HCT116 (cell line): Measurements from ENCODE around the gene ZBTB20. TPM values are rescaled to one million over a fixed set of nuclear protein-coding genes. Genes with fewer than 3 reads are reported as not detected.

Experiments
- ATAC-seq: fragments of 200-7000 bp; cut with Tn5 transposase; 2 replicates; pipeline ENCODE4 v1.9.1; 2020; ENCODE audit warnings: mild to moderate bottlenecking, moderate library complexity
- BruUV-seq: library from RNA; stranded (reverse); fragments of 400-500 nt; replicated peaks from 2 replicates; lab custom pipeline; 2021; lab: Mats Ljungman, UMichigan
- CTCF ChIA-PET: fragments of 300-600 bp; sonication (Branson Sonifier 250); formaldehyde crosslinking; loops from one replicate; lab custom pipeline; 2021; ENCODE audit warnings: antibody characterized with exemption; lab: Charles Lee
- POLR2A ChIA-PET: fragments of 300-600, 350-600 bp; sonication (Branson Sonifier 250); formaldehyde crosslinking; loops from one replicate; lab custom pipeline; 2021; ENCODE audit warnings: antibody characterized with exemption; lab: Charles Lee
- RAD21 ChIA-PET, 2 experiments: fragments of 300-600 bp; sonication (Branson Sonifier 250); formaldehyde crosslinking; loops; one replicate each; lab custom pipeline; 2023; ENCODE audit warnings: low total read pairs in 2 of 2; ENCODE audit not compliant: uncharacterized antibody in 2 of 2, unreplicated experiment in 2 of 2, low non-redundant PET in 1 of 2; lab: Charles Lee
- DNase-seq: peaks from one replicate; pipeline ENCODE4 v3.0.0-alpha.2; 2010; ENCODE audit warnings: low read depth, low spot score
- H2AFZ ChIP-seq: fragments of 200-600 bp; shearing (Covaris generic), sonication (generic); 2 replicates; pipeline ENCODE4 v1.6.1; 2017; ENCODE audit warnings: low read depth, mixed run types, mixed read lengths, antibody characterized with exemption, low read length; ENCODE audit not compliant: poor library complexity, severe bottlenecking
- H3K27ac ChIP-seq: 2 replicates; pipeline ENCODE4 v1.5.1; 2012; ENCODE audit warnings: low read depth, low read length
- H3K27me3 ChIP-seq: fragments of 200-600 bp; sonication (generic); 2 replicates; pipeline ENCODE4 v1.6.1; 2016; ENCODE audit warnings: mixed run types, low read length, mixed read lengths; ENCODE audit not compliant: insufficient read depth
- H3K36me3 ChIP-seq, 2 experiments: fragments of 200-500 bp in 1 of 2; fragments of 200-600 bp in 1 of 2; sonication (Bioruptor generic) in 1 of 2; sonication (generic) in 1 of 2; 2 replicates each; pipeline versions ENCODE4 v1.5.1 to v1.6.1; 2014 to 2016; ENCODE audit warnings: low read length in 2 of 2, inconsistent platforms in 1 of 2, mixed read lengths in 1 of 2, mixed run types in 1 of 2; ENCODE audit not compliant: insufficient read depth in 2 of 2, control insufficient read depth in 1 of 2
- H3K4me1 ChIP-seq, 2 experiments: fragments of 200-600 bp in 1 of 2; sonication (generic) in 1 of 2; 2 replicates each; pipeline versions ENCODE4 v1.5.1 to v1.6.1; 2012 to 2017; ENCODE audit warnings: low read length in 2 of 2, inconsistent platforms in 1 of 2, mild to moderate bottlenecking in 1 of 2, mixed read lengths in 1 of 2, mixed run types in 1 of 2, moderate library complexity in 1 of 2; ENCODE audit not compliant: insufficient read depth in 2 of 2, control insufficient read depth in 1 of 2
- H3K4me2 ChIP-seq: fragments of 200-600 bp; sonication (generic); 2 replicates; pipeline ENCODE4 v1.6.1; 2017; ENCODE audit warnings: mixed run types, low read length, mixed read lengths
- H3K4me3 ChIP-seq, 2 experiments: fragments of 200-600 bp in 1 of 2; sonication (generic) in 1 of 2; replicated peaks in 1 of 2; 2 replicates each; pipeline ENCODE4 v1.5.1; 2011 to 2016; ENCODE audit warnings: low read length in 2 of 2, control low read depth in 1 of 2, low read depth in 1 of 2, mild to moderate bottlenecking in 1 of 2, mixed read lengths in 1 of 2, mixed run types in 1 of 2
- H3K79me2 ChIP-seq: fragments of 200-600 bp; sonication (generic); 2 replicates; pipeline ENCODE4 v1.6.1; 2017; ENCODE audit warnings: mild to moderate bottlenecking, mixed run types, low read length, moderate library complexity, mixed read lengths; ENCODE audit not compliant: insufficient read depth
- H3K9ac ChIP-seq: fragments of 200-600 bp; sonication (generic); 2 replicates; pipeline ENCODE4 v1.6.1; 2016; ENCODE audit warnings: low read length, mixed read lengths
- H3K9me2 ChIP-seq: fragments of 200-600 bp; sonication (generic), shearing (Covaris generic); 2 replicates; pipeline ENCODE4 v1.6.1; 2017; ENCODE audit warnings: mixed run types, mild to moderate bottlenecking, moderate library complexity; ENCODE audit not compliant: insufficient read depth
- H3K9me3 ChIP-seq, 2 experiments: fragments of 200-500 bp in 1 of 2; fragments of 200-600 bp in 1 of 2; sonication (Bioruptor generic) in 1 of 2; sonication (generic) in 1 of 2; 2 replicates each; pipeline ENCODE4 v1.6.1; 2014 to 2017; ENCODE audit warnings: low read length in 2 of 2, mixed read lengths in 2 of 2, inconsistent platforms in 1 of 2, low read depth in 1 of 2, mild to moderate bottlenecking in 1 of 2, mixed run types in 1 of 2, moderate library complexity in 1 of 2; ENCODE audit not compliant: control insufficient read depth in 1 of 2, insufficient read depth in 1 of 2
- H4K20me1 ChIP-seq: fragments of 200-600 bp; sonication (generic), shearing (Covaris generic); 2 replicates; pipeline ENCODE4 v1.6.1; 2017; ENCODE audit warnings: mixed run types, mild to moderate bottlenecking, moderate library complexity; ENCODE audit not compliant: insufficient read depth
- ATF3 ChIP-seq: IDR thresholded peaks from 2 replicates; pipeline ENCODE4 v1.6.1; 2012
- CEBPB ChIP-seq: IDR thresholded peaks from 2 replicates; pipeline ENCODE4 v1.6.1; 2012; ENCODE audit warnings: low read depth
- CTCF ChIP-seq, 3 experiments: fragments of 200-600 bp in 1 of 3; sonication (generic) in 1 of 3; IDR thresholded peaks in 2 of 3; conservative IDR thresholded peaks in 1 of 3; 2 replicates each; pipeline ENCODE4 v1.5.1; 2012 to 2017; ENCODE audit warnings: low read depth in 2 of 3, low read length in 2 of 3, antibody characterized with exemption in 1 of 3, borderline replicate concordance in 1 of 3, control low read depth in 1 of 3, mild to moderate bottlenecking in 1 of 3, mixed read lengths in 1 of 3, mixed run types in 1 of 3, moderate library complexity in 1 of 3; ENCODE audit not compliant: insufficient read depth in 1 of 3
- EZH2 ChIP-seq: fragments of 200-600 bp; sonication (generic); IDR thresholded peaks from 2 replicates; pipeline ENCODE4 v1.6.1; 2017; ENCODE audit warnings: antibody characterized with exemption, mixed run types
- POLR2AphosphoS5 ChIP-seq: IDR thresholded peaks from 2 replicates; pipeline ENCODE4 v1.6.1; 2011; ENCODE audit warnings: mild to moderate bottlenecking, low read depth, low read length, moderate library complexity
- RAD21 ChIP-seq: IDR thresholded peaks from 2 replicates; pipeline ENCODE4 v1.6.1; 2012; ENCODE audit warnings: low read depth, mild to moderate bottlenecking
- SIN3A ChIP-seq: IDR thresholded peaks from 2 replicates; pipeline ENCODE4 v1.6.1; 2012; ENCODE audit warnings: low read depth
- SP1 ChIP-seq: IDR thresholded peaks from 2 replicates; pipeline ENCODE4 v1.6.1; 2012; ENCODE audit warnings: low read depth
- TCF7L2 ChIP-seq: IDR thresholded peaks from 2 replicates; pipeline ENCODE4 v1.7.0; 2011; ENCODE audit warnings: borderline replicate concordance, inconsistent platforms; ENCODE audit not compliant: insufficient read depth, insufficient read length; ENCODE audit errors: extremely low read depth
- YY1 ChIP-seq: IDR thresholded peaks from 2 replicates; pipeline ENCODE4 v1.6.1; 2011; ENCODE audit warnings: low read length, low read depth, moderate library complexity, mild to moderate bottlenecking; ENCODE audit not compliant: insufficient replicate concordance; ENCODE audit errors: extremely low read depth
- ZNF274 ChIP-seq: fragments of 200-500 bp; sonication (Bioruptor generic); IDR thresholded peaks from 2 replicates; pipeline ENCODE4 v1.6.1; 2014; ENCODE audit warnings: mild to moderate bottlenecking, low read depth, low read length, inconsistent platforms
- intact Hi-C: fragments of 100-400 bp; cut with micrococcal nuclease; formaldehyde crosslinking; loops from 2 replicates; pipeline ENCODE4 v1.10.0; 2022
- total RNA-seq: library from RNA; stranded (reverse); gene quantifications from one replicate; pipeline ENCODE4 v1.2.1, GENCODE V29; 2021; ENCODE audit not compliant: unreplicated experiment

ZBTB20 gene
- total RNA-seq, 1 experiment from 2014 or later: 42.1 TPM

GRCh38 chr3:115038817-115039216, 108.3 kb downstream of the ZBTB20 start:
- ChIA-PET RAD21 (no interaction called here), POLR2A (no interaction called here), CTCF (interaction anchor here (1.4 to 1.5 kb wide), 2 partner anchors 8 to 51 kb away, joined by 5 to 7 read pairs; no protein-coding TSS in a partner anchor)
- intact Hi-C loops: no loop called here
- H3K9me2 ChIP-seq: no peaks in the 10 kb centered on the region
- no peaks in the 10 kb centered on the region for H4K20me1 ChIP-seq
- H3K9ac ChIP-seq: no peak overlapping the region
- no peak for ATAC-seq
- H2AFZ ChIP-seq: no peak overlapping the region
- H3K79me2 ChIP-seq: no peaks in the 10 kb centered on the region
- TF ChIP-seq ZNF274 (no peak), TCF7L2 (no peak), POLR2AphosphoS5 (no peak)
- H3K9me3 ChIP-seq: no peaks in the 10 kb centered on the region
- no peak for DNase-seq
- H3K4me3 ChIP-seq: no peak overlapping the region
- BruUV-seq: no TSS peak
- H3K27ac ChIP-seq: no peak overlapping the region
- peaks cover 0 to 10% of the 10 kb centered on the region in 2 experiments; a peak in 2 of 4 replicates for H3K4me1 ChIP-seq
- H3K4me2 ChIP-seq: no peak overlapping the region
- H3K27me3 ChIP-seq: no peaks in the 10 kb centered on the region
- H3K36me3 ChIP-seq: no peaks in the 10 kb centered on the region

GRCh38 chr3:115022835-115023398, 124.2 kb downstream of the ZBTB20 start:
- H3K27ac ChIP-seq: no peak overlapping the region
- H3K9ac ChIP-seq: no peak overlapping the region
- H3K4me1 ChIP-seq: no peaks in the 10 kb centered on the region
- no peaks in the 10 kb centered on the region; the same call in 1 of the 2 replicates for H3K9me2 ChIP-seq
- DNase-seq: no peak
- POLR2A ChIA-PET: no interaction called here
- RAD21 ChIA-PET: no interaction called here
- no peak overlapping the region for H3K4me3 ChIP-seq
- no peaks in the 10 kb centered on the region for H4K20me1 ChIP-seq
- H3K36me3 ChIP-seq: no peaks in the 10 kb centered on the region
- H3K27me3 ChIP-seq: no peaks in the 10 kb centered on the region
- H3K79me2 ChIP-seq: no peaks in the 10 kb centered on the region
- no peak for TF ChIP-seq SIN3A
- no peak for TF ChIP-seq SP1
- no peak for TF ChIP-seq ZNF274
- TF ChIP-seq EZH2: no peak
- TF ChIP-seq RAD21: no peak
- no peak for TF ChIP-seq CTCF (IDR thresholded peaks at IDR 0.05 in 2 of 3, conservative IDR thresholded peaks at IDR 0.05 in 1 of 3; ENCODE audit: borderline replicate concordance in 1 of 3, insufficient read depth in 1 of 3, low read depth in 2 of 3, low read length in 2 of 3)
- TF ChIP-seq YY1: no peak
- no peak for TF ChIP-seq CEBPB
- no peak for TF ChIP-seq ATF3
- BruUV-seq: no TSS peak
- CTCF ChIA-PET: no interaction called here
- H2AFZ ChIP-seq: no peak overlapping the region
- ATAC-seq: no peak
- H3K4me2 ChIP-seq: no peak overlapping the region
- intact Hi-C loops: no loop called here
- no peaks in the 10 kb centered on the region for H3K9me3 ChIP-seq
